NCI-H146 (cell line): ENCODE results near the gene TM9SF3.
A peak's percentile ranks its signal among the peaks of the same experiment; 100 is the strongest.

Source experiments
- DNase-seq: peaks from one replicate; lab custom pipeline; 2025; lab: John Stamatoyannopoulos, UW

TM9SF3 gene

GRCh38 chr10:96511044-96511945 lies 75.5 kb downstream of the TM9SF3 start:
- DNase-seq = peak; percentile 67

DNA sequence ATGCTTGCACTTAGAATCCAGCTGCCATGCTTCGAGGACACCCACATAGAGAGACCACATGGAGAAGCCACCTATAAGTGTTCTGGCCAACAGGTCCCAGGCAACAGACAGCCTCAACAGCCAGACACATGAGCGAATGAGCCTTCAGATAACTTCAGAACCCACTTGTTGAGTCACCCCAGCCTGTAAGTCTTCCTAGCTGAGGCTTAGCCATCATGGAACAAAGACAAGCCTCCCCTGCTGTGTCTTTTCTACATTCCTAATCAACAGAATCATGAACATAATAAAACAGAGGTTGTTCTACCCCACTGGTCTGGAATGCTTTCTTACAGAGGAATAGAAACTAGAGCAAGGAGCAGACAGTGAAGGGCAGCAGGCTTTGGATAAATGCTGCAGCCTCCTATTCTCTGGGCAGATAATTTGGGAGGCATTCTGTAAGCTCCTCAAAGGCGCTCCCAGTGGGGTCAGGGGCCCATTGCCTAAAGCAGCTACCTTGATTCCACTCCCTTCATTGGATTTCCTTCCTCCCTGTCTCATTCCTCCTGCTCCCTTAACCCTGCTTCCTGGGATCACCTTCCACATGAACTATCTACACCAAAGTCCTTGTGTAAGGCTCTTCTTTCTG lies 77.7 kb downstream of the TM9SF3 start:
- DNase-seq = no peak

GRCh38 chr10:96507044-96507443 lies 79.8 kb downstream of the TM9SF3 start:
- no peak for DNase-seq

- no peak for DNase-seq
These were observed 81.4 kb downstream of the TM9SF3 start for GRCh38 chr10:96505150-96506136.

GRCh38 chr10:96502561-96503282 lies 84.1 kb downstream of the TM9SF3 start:
- DNase-seq = no peak

DNA sequence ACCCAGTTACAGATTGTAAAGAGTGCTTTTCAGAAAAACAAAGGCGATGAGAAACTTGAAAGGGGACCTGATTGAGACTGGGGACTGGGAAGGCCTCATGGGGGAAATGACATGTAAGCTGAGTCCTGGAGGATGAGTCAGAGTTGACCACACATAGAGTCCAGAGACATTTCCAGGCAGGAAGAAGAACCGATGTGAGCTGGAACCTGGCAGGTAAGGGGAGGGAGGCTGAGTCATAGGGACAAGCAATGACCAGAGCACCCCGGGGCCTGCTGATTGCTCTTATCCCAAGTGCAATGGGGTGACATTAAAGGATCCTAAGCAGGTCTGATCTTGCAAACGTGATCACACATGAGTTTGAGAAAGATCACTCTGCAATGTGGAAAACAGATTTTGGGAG lies 84.8 kb downstream of the TM9SF3 start:
- DNase-seq = no peak

- DNase-seq = no peak
These were observed 86.3 kb downstream of the TM9SF3 start for GRCh38 chr10:96500519-96500918.

DNA sequence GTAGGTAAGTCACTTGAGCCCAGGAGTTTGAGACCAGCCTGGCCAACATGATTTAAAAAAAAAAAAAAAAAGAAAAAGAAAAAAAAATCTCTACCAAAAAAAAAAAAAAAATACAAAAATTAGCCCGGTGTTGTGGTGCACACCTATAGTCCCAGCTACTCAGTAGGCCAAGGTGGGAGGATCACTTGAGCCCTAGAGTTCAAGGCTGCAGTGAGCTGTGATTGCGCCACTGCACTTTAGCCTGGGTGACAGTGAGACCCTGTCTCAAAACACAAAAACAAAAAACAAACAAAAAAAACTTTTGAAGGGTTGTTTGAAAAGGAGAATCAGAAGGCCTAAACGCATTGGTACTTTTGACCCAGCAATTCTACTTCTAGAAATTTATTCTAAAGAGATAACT lies 86.8 kb downstream of the TM9SF3 start:
- DNase-seq = no peak

DNA sequence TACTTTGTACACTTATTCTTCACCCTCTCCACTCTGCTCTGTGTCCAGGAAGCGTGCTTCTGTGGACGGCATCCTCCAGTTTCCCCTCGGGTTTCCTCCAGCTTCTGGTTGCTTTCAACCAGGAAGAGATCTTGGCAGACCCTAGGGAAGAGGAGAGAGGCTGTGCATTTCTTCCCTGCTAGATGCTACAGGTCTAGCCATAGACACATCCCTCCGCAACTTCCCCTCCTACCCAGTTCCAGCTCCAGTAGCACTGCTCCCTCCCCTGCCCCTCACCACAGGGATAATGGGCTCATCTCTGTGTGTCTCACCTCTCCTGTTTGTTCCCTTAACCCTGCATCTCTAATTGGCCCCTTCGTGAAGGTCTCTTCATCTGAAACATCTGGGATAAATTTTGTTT lies 89.4 kb downstream of the TM9SF3 start:
- peak; percentile 72 for DNase-seq

- peak; percentile 11 for DNase-seq
These were observed 90.4 kb downstream of the TM9SF3 start for GRCh38 chr10:96496281-96496925.

GRCh38 chr10:96495544-96495943 lies 91.3 kb downstream of the TM9SF3 start:
- DNase-seq = no peak

GRCh38 chr10:96494694-96495093 lies 92.1 kb downstream of the TM9SF3 start:
- DNase-seq = no peak

- DNase-seq = no peak
These were observed 92.8 kb downstream of the TM9SF3 start for GRCh38 chr10:96493871-96494525.

DNA sequence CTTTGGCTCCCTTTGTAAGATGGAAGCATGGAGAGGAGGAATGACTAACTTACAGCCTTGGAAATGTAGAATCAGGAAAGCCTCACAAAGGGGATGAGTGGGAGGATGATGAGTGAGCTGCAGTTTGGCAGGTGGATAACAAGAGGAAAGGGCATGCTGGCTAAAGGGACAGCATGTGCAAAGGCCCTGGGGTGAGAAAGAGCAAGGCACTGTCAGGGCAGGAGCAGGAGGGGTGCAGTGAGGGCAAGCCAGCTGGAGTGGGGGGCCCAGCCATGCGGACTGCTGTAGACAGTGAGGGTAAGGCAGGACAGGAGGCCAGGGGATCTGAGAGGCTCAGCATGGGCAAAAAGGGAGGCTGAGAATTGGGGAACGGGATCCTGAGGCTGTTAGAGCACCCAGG lies 93.6 kb downstream of the TM9SF3 start:
- no peak for DNase-seq

DNA sequence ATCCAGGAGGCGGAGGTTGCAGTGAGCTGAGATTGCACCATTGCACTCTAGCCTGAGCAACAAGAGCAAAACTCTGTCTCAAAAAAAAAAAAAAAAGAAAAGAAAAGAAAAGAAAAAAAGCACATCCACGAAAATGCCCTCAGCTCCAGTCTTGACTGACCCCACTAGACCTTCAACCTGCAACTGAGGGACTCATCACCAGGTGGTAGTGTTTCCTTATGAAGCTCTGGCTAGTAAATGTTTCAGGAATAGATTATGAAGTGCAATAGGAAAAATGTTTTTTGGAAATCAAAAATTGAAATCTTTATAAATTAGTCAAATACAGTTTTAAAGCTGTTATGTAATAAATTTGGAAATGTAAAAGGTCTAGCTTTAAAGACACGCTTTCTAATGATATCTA lies 95.5 kb downstream of the TM9SF3 start:
- no peak for DNase-seq

- no peak for DNase-seq
These were observed 98.5 kb downstream of the TM9SF3 start for GRCh38 chr10:96488161-96488935.

DNA sequence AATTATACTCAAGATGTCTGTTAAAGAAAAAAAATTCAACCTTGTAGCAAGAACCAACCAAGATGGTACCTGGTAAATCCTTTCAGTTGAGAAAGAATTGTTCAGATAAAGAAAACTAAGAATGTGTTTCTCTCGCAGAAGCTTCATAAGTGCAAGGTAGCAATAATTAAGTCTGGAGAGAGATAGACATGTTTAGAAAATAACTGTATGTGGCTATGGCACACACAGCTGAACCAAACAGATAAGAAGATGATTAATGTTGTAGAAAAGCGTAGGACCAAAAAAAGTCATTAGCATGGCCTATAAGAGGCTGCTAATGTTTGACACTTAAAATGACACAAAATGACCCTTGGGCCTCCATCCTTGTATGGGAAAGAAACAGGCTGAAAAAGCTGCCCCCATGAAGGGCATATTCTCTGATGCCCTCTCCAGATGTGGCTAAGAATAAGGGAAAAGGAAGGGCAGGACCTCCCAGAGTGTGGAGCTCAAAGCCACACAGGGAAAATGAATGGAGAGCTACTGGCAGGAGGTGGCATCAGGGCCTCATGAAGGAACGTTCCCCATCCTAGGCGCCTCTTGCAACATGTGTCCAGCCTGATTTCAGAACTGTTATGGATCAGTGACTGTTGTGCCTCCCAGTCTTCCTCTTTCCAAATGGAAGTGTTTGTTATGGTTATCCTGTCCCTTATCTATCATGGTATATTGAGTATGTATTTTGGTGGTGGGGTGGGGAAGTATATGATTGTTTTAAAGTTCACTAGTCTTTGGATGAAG lies 103.8 kb downstream of the TM9SF3 start:
- DNase-seq = no peak

GRCh38 chr10:96478355-96478754 lies 108.5 kb downstream of the TM9SF3 start:
- DNase-seq = no peak

GRCh38 chr10:96473866-96474265 lies 112.9 kb downstream of the TM9SF3 start:
- no peak for DNase-seq
